Measurements from ENCODE around the gene PHAF1.

Gene PHAF1

GRCh38 chr16:67109407-67110135 is at the start of gene PHAF1:
TSS of gene PHAF1 (plus strand) at chr16:67109941. CDS start at chr16:67110176, 235 bp downstream.
- peak; percentile 95 for DNase-seq

- no peak for DNase-seq
Observed at GRCh38 chr16:67063008-67063407, 46.7 kb upstream of the PHAF1 start.

- DNase-seq = no peak
Observed at GRCh38 chr16:67068212-67068753, 41.5 kb upstream of the PHAF1 start.

- no peak for DNase-seq
Observed at GRCh38 chr16:67071476-67072048, 38.2 kb upstream of the PHAF1 start.

- no peak for DNase-seq
Observed at GRCh38 chr16:67075331-67075730, 34.4 kb upstream of the PHAF1 start.

GRCh38 chr16:67077871-67078270 is 31.9 kb upstream of the PHAF1 start:
- no peak for DNase-seq

- DNase-seq = no peak
Observed at GRCh38 chr16:67082100-67082499, 27.6 kb upstream of the PHAF1 start.

GRCh38 chr16:67082891-67083290 is 26.9 kb upstream of the PHAF1 start:
- DNase-seq = no peak

GRCh38 chr16:67084345-67085028 is 25.3 kb upstream of the PHAF1 start:
- DNase-seq = no peak

GRCh38 chr16:67086822-67087221 is 22.9 kb upstream of the PHAF1 start:
- no peak for DNase-seq

GRCh38 chr16:67087291-67087690 is 22.4 kb upstream of the PHAF1 start:
- no peak for DNase-seq

GRCh38 chr16:67087803-67088202 is 21.9 kb upstream of the PHAF1 start:
- DNase-seq = no peak

- no peak for DNase-seq
Observed at GRCh38 chr16:67088551-67088950, 21.2 kb upstream of the PHAF1 start.

GRCh38 chr16:67089101-67089500 is 20.6 kb upstream of the PHAF1 start:
- no peak for DNase-seq

GRCh38 chr16:67091906-67092566 is 17.7 kb upstream of the PHAF1 start:
- DNase-seq = no peak

- DNase-seq = no peak
Observed at GRCh38 chr16:67093098-67093726, 16.5 kb upstream of the PHAF1 start.

- DNase-seq = no peak
Observed at GRCh38 chr16:67098599-67098998, 11.1 kb upstream of the PHAF1 start.

- no peak for DNase-seq
Observed at GRCh38 chr16:67100569-67101310, 9.0 kb upstream of the PHAF1 start.

- DNase-seq = peak; percentile 8
Observed at GRCh38 chr16:67101311-67102082, 8.2 kb upstream of the PHAF1 start.

- DNase-seq = no peak
Observed at GRCh38 chr16:67104061-67104460, 5.7 kb upstream of the PHAF1 start.

- DNase-seq = no peak
Observed at GRCh38 chr16:67104845-67105244, 4.9 kb upstream of the PHAF1 start.

Measured in stimulated activated CD4-positive, alpha-beta T cell treated with anti-CD3 and anti-CD28 coated beads, Interleukin-4, amount 100 ng/mL, for 24 hours (primary cell).